ENCODE measurements around the gene NEUROD4.
"Not testable (repeated sequence)": the region's sequence is repeated elsewhere in the genome, so short reads cannot be mapped to it uniquely, and the experiment has no call there.

NEUROD4 gene, protein sequence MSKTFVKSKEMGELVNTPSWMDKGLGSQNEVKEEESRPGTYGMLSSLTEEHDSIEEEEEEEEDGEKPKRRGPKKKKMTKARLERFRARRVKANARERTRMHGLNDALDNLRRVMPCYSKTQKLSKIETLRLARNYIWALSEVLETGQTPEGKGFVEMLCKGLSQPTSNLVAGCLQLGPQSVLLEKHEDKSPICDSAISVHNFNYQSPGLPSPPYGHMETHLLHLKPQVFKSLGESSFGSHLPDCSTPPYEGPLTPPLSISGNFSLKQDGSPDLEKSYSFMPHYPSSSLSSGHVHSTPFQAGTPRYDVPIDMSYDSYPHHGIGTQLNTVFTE

DNA sequence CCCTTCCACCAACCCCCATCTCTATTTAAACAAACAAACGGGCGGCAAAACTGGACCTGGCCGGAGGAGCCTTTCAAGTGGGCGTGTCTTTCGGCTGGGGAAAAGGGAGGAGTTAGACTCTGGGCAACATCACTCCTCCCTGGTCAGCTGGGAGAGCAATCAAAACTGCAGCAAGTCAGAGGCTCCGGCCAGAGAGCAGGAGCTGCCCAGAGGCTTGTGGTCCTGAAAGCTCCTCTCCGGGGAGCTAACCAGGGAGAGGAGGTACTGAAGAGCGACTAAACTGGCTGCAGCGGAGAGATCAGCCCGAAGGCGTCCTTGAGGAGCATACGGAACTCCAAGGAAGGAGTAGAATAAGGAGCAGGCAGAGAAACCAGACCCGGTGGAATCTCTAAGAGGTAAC is at the start of gene NEUROD4:
NEUROD4 (plus strand) TSS at position 191 of the 400 bp plus-strand sequence. CDS start 6,466 bp downstream, outside the sequence.
- no peak for ATAC-seq

DNA sequence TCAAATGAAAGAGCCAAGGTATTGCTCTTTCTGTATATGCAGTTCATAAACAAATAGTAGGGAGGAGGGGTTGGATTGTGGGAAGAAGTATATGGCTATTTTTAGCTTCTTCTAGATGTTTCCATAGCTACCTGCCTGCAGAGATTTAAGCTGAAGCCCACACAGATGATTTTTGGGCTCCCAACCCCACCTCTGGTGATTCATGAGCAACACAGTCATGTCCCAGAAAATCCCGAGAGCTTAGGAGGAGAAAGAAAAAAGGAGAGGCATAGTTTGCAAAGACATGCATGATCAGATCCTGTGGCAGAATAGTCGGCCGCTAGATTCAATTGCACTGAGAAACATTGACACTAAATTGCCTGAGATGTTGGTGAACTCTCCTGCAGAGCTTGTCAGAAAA is 49.0 kb upstream of the NEUROD4 start:
- ATAC-seq, result no peak

DNA sequence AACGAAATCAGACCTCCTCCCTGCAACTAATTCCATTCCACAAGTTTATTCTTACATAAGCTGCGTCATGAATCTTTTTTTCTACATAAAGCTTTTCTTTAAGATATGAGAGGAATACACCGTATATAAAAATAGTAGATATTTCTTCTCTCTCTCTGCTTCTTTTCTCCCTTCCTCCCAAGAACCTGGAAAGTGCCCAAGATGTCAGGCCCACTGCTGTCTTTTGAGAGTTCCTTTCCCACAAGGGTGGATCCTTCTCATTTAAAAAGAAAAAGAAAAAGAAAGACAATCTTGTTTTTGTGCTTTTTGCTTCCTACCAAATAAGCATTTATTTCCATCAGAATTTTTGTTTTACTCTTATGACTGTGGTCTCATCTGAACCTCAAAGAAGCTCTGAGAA is 46.2 kb upstream of the NEUROD4 start:
- no peak for ATAC-seq

DNA sequence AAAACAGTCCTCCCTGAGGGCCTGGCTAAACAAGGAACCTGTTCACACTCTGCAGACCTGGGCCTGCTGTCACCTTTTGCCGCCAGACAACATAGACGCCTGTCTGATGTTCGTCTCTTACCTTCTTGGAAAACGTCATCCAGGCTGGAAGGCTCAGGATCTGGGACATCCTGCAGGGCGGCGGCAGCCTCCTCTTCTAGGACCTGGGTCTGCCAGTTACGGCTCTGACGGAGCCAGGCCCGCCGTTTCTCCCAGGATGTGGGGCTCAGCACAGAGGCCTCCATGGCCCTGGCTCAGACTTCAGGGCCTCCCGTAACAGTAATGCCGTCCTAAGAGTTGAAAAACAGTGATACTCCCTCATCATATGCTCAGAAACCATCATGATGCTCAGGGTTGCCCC is 45.5 kb upstream of the NEUROD4 start:
- ATAC-seq, result no peak

DNA sequence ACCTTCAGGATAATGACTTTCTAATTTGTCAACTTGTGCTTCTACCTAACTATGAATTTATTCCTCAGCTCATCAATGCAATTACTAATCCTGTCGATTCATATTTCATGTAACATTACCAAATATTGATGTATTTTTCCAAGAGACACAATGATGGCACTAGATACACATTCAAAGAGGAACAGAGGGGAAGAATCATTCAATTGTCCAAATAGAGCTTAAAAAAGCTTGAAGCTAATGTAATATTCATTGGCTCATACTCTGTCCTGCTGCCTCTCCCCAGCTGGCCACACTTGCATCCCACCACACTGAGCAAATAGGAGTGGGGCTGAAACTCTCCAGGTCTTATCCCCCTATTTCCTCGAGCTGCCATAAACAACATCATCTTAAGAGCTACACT is 44.5 kb upstream of the NEUROD4 start:
- no peak for ATAC-seq

DNA sequence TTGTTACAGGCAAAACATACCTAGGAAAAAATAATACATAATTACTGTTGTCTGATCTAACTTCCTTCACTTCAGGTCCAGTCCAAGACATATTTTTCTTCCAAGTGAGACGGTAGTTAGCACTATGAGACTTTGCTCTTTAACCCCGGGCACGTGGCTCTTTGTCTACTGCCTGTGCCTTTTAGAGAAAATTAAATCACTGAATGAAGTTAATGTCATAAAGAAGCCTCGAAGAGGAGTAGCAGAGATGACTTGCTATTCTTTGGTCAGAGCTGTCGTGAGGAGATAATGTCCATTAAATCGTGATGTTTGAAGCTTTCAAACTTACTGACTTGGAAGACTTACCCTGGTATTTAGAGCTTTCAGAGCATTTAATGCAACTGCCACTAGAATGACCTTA is 43.9 kb upstream of the NEUROD4 start:
- ATAC-seq, result no peak

DNA sequence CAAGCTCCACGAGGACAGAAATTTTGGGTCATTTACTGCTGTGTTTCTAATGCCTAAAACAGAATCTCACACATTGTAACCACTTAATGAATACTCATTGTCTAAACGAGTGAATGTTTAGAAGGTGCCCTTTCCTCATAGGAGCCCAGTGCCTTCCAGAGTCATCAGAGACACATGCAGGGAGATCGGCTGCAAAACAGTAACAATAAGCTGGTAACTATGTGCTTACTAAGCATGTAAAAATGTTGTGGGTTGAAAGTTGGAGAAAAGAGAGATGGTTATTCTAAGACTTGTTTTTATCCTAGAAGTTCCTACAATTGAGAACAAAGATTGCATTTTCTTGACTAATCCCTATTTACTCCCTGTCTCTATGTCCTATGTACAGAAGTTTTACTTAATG is 42.6 kb upstream of the NEUROD4 start:
- ATAC-seq, result no peak

DNA sequence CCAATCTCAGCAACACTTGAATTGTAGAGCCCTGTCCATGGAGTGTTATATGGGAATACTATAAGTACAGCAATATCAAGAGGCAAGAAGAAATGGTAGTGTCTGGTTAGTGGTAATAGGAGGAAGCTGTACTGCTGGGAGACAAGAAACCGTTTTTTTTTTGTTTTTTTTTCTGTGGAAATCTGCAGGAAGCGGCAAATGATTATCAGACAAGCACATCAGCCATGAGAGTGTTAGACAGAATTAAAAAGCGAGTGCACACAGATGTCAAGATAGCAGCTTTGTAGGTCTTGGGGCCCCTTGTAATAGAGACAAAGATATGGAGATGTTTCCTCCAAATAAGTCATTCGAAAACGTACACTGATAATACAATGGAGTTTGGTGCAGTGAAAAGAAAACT is 41.9 kb upstream of the NEUROD4 start:
- no peak for ATAC-seq

DNA sequence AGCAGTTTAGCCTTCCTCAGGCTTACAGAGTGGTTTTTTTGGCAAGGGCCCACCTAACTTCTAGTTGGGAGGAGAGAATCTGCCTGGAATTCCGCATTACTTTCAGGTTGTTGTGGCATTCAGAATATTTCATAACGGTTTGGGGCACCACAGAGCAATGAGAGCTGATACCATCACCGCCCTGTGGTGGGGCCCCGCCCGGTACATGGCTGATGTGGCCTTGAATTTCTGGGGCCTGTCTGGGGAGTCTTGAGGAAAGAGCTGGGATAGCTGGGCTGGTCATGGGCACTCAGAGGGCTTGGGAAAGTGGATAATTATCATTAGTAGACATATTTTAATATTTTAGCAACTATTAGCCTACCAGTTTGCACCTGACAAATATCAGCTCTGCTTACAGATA is 39.4 kb upstream of the NEUROD4 start:
- no peak for ATAC-seq

DNA sequence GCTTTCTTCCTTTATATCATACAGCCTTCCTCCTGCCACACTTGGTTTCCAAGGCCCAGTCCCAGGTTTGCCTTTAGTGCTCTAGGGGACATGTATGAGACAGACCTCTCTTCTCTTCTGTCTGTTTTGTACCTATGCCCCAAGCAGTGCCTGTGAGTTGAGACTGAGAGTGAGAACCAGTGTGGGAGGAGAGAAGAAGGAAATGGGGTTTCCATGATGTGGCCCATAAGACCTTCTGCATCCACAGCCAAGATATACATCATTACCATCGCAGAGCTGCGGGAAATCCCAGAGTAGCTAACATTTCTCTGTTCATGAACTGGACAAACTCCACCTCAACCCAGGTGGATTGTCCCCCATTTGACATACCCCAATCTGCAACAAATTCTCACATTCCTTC is 38.0 kb upstream of the NEUROD4 start:
- peak; percentile 57 to 58 for ATAC-seq

DNA sequence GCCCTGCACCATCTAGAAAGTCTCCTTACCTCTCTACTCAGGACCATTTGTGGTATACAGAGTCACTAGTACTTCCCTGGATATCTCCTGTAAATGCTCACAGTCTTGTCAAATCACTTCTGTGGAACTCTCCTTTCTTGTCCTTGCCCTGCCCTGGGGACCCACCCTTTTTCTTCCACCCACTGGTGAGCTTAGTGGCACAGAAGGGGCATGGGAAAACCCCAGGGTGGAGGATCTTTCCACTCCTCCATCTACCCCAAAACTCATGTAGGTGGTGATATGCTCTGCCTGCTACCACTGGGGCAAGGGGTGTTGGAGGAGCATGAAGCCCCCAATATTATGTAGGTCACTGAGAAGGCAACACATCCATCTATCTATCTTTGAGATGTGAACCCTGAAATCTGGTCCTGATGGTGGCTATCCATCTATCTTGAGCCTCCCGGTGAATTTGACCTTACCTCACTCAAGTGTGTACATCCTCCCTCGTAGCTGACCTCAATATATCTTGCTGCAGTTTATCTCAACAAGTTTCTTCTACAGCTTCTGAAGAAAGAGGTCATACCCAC is 36.2 kb upstream of the NEUROD4 start:
- no peak for ATAC-seq

DNA sequence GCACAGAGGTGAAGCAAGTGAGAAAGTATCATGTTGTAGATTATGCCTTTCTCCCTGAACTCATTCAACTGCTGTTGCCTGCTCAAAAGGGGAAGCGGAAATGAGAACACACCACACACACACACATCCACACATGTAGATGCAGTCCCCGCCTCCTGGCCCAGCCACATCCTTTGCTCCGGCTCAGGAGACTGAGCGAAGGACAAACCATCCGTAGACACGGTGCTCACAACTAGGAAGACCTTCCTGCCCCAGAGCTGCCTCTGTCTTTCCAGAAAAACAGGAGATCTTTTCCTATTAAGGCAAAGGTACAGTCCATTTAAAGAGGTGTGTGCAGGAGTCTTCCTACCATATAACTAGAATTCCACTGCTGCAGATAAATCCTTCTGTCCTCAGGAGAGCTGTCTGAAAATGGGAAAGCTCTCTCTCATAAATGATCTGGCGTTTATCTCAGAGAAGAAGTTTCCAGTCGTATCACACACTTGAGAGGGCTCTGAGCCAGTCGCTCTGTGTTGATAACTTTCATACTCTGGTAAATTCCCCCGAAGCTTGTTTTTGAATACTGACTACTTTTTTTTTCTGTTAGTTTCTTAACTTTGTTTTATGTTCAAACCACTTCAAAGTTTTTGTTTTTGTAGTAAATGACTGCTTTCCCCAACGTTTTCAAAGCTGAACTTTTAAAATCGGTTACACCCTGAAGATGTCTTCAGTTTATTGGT is 35.0 kb upstream of the NEUROD4 start, which contains the start of gene TESPA1:
TESPA1 (minus strand) TSS at position 105 of the 719 bp plus-strand sequence. CDS start 10,200 bp downstream, outside the sequence.
- ATAC-seq, result peak; percentile 77 to 88

DNA sequence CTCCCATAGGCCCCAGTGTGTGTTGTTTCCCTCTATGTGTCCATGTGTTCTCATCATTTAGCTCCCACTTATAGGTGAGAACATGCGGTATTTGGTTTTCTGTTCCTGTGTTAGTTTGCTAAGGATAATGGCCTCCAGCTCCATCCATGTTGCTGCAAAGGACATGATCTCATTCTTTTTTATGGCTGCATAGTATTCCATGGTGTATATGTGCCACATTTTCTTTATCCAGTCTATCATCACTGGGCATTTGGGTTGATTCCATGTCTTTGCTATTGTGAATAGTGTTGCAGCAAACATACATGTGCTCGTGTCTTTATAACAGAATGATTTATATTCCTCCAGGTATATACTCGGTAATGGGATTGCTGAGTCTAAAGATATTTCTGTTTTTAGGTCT is 33.0 kb upstream of the NEUROD4 start:
- not testable (repeated sequence) for ATAC-seq

DNA sequence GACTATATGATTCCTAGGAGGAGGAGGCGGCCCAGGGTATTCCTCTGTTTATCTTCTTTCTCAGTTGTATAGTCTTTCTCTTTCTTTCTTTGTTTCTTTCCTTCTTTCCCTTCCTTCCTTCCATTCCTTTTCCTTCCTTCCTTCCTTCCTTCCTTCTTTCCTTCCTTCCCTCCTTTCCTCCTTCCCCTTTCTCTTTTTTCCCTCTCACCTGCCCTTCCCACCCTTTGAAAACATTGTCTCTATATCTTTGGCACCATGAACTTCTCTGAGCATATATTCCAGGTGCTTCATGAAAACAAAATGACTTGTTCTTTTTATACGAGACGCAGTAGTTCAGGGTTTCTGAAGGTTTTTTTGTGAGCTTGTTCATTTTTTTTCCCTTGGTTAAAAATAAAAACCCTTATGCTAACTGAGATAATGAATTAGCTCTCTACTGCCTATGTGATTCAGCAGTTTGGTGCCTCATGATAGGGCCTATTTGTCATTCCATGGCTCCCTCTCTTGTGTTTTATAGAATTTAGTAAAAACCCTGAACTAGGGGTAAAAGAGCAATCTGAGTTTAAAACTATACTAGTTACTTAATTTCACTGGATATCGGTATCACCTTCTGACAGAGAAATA is 32.1 kb upstream of the NEUROD4 start:
- no peak for ATAC-seq

DNA sequence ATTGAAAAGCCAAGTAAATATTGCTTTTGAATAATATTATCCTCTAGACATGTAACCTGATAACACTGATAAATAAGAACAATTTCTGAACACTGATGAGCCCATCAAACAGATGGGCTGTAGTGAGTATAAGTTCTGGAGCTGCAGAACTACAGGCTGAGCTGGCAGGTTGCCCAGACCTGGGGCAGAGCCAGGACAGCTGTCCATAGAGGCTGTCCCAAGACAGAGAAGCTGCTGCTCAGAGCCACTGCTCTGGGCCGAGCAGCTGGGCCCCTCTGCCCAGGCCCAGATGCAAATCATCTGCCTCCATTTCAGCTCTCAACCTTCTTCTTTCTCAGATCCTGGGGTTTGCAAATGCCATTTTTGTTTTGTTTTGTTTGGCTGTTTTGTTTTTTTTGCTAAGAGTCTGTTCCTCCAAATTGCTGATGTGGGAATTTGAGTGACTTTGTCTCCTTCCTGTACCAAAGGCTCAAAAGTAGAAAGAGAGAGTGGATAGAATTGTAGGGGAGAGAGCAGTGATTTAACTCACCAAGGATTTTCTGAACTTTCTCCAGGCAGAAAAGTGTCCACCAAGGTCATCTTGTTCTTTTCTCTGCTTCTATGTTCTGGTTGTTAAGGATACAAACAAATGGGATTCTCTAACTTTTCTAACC is 31.2 kb upstream of the NEUROD4 start:
- no peak for ATAC-seq

DNA sequence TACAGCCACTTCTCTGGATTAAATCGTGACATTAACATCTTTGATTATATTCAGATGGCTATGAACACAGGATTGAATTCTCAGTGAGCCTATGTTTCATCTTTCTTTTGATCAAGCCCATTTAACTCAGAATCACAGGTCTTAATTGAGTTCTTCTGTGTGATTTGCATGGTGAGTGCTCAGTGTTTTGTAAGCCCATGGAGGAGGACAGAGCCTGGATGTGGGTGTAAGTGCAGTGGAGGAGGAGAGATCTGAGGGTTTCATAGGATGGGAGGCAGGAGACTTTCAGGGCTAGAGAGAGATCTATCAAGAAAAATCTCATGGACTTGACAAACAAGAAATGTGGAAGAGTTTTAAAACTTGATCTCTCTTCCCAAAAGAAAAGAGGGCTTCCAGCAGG is 29.9 kb upstream of the NEUROD4 start:
- ATAC-seq, result no peak

DNA sequence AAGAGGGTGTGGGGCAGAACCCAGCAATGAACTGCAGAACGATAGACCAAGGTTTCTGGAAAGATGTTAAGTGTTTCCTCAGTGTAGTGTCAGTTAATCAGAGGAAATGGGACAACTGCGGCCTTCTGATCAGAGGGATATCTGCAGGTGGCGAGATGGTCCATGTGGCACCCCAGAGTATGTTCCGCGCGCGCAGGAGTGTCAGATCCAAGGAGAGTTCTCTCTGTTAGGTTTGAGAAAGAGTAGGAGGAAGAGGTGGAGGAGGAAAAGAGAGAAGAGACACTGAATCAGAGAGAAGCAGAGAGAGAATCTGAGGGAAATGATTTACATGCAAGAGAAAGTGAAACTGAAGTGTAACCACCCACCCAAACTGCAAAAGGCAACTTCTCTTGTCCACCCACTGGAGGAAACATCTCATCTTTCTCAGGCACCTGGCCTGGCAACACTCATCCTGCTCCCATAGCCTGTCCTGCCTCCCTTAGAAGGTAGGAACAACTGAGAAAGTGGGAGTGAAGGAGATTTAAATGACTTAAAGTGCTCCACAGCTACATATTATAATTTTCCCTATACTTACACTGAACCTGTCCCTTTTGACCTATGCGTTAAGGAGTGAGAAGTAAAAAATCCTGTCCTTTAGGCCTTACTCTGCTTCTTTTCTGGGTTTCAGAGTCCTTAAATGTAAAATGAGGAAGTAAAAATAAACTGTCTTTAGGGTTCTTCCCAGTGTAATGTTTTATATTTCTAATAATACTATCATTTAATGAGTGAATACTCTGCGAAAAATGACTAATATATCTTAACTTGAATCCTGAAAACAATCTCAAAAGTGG is 28.4 kb upstream of the NEUROD4 start:
- peak; percentile 62 to 71 for ATAC-seq

DNA sequence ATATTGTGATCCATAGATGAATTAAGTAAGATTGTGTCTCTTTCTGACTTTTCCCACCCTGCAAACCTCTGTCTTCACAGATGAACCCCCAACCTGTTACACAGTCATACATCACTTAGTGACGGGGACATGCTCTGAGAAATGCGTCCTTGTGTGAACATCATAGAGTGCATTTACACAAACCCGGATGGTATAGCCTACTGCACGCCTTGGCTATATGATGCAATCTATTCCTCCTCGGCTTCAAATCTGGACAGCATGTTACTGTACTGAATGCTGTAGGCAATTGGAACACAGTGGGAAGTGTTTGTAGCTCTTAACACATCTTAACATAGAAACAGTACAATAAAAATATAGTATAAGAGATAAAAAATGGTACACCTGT is 27.8 kb upstream of the NEUROD4 start:
- no peak for ATAC-seq

DNA sequence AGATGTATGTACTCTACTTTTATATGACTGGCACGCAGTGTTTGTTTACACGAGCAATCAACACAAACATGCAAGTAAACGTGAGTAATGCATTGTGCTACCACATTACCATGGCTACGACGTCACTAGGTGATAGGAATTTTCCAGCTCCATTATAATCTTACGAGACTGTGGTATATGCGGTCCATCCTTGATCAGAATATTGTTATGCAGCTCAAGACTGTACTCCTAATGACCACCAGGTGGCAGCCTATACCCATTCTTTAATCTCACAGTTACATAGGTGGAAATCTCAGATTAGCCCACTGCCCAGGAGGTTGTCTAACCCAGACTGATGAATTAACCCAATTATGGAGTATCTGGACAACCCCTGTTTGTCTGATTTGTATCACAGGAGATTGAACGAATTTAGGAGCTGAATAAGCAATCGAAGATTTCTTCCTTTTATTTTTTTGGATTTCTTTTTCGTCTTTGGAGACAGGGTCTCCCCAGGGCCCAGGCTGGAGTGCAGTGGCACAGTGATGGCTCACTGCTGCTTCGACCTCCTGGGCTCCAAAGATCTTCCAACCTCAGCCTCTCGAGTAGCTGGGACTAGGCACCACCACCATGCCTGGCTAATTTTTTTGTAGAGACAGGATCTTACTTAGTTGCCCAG is 26.5 kb upstream of the NEUROD4 start:
- peak; percentile 81 to 82 for ATAC-seq

DNA sequence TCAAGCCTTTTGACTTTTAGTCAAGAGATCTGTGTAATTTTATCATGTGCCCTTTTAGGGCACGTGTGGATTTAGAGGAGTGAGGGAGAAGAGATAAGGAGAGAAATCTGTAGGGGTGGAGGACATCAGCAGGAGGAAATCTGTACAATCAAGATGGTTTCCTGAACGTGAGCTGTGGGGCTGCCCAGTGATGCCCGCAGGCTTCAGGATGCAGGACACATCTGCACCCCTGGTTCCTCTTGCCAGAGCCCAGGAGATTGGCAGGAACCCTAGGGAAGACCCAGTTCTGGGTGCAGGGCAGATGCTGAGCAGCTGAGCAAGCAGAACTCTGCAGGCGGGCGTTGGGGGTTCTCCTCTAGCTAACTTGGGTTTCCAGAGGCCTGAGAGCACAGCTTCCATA is 23.6 kb upstream of the NEUROD4 start:
- no peak for ATAC-seq

DNA sequence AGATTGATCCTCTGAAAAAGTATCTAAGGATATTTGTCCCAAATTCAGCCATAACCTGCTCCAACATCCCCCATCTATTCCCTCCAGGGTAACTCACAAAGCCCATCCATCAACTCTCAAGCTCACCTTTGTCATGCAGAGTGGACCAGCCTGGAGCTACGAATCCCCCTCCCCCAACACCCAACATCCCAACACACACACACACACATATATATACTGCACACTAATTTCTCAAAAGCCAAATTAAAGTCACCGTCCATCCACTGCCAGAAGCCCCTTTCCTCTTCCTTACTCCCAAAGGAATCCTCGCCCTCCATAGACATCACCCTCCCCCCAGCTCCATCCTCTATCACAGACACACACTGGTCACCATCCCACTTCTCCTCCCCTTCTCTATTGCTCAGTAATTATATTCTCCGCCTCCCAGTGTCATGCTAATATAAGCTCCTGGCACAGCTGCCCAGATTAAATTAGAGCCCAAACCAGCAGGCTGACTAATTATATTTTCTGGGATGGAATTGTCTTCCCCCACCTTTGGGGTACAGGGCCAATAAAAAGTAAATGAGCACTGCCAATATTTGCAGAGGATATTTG is 21.7 kb upstream of the NEUROD4 start:
- ATAC-seq, result no peak
